NT2/D1 (cell line): ENCODE measurements around the gene JMJD7.

ENCODE experiments used
- SUZ12 ChIP-seq: IDR thresholded peaks from 2 replicates; pipeline ENCODE4 v1.6.1; 2011; ENCODE audit not compliant: insufficient read length, insufficient read depth; ENCODE audit errors: extremely low read depth
- YY1 ChIP-seq: IDR thresholded peaks from 2 replicates; pipeline ENCODE4 v1.6.1; 2011; ENCODE audit not compliant: insufficient read length, insufficient read depth
- ZNF274 ChIP-seq: IDR thresholded peaks from 2 replicates; pipeline ENCODE4 v1.6.1; 2011; ENCODE audit warnings: mild to moderate bottlenecking, low read depth, low read length

DNA sequence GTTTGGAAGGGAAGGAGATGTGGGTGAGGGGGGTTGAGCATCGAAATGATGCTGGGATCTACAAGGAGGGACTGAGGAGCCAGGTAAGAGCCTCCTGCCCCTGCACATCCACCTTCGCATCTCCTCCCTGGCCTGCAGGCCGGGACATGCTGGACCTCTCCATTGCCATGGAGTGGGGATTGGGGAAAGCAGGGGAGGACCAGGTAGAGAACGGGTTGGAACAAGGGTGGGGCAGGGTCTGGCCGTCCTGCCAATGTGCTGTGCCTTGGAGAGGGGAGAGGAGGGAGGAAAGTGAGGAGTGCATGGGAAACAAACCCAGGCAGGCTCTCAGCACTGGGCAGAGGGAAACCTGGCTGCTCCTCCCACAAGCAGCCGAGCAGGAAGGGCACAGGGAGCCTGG lies 21.3 kb downstream of the JMJD7 start:
- TF ChIP-seq YY1 (no peak), ZNF274 (no peak), SUZ12 (no peak)
